HepG2 (cell line): ENCODE measurements around the gene RHOT2. TPM values are rescaled to one million over a fixed set of nuclear protein-coding genes. Genes with fewer than 3 reads are reported as not detected.

Experiments used
- BHLHE40 ChIP-seq: IDR thresholded peaks from 2 replicates; pipeline ENCODE4 v1.6.1; 2011; ENCODE audit warnings: low read length, improper control_type of control experiment
- CCAR2 ChIP-seq: fragments of 200-400 bp; formaldehyde crosslinking; optimal IDR thresholded peaks from 2 replicates; pipeline ENCODE3; 2018; ENCODE audit warnings: low read depth, mild to moderate bottlenecking, low read length, moderate library complexity
- NFAT5 ChIP-seq: sonication (generic); formaldehyde crosslinking; IDR thresholded peaks from 2 replicates; pipeline ENCODE4 v1.4.0; 2020; ENCODE audit warnings: missing genetic modification reagents
- SALL2 ChIP-seq: sonication (generic); formaldehyde crosslinking; IDR thresholded peaks from 2 replicates; pipeline ENCODE4 v1.8.1; 2023; ENCODE audit warnings: mild to moderate bottlenecking, missing genetic modification reagents, inconsistent platforms
- ZBTB1 ChIP-seq: sonication (generic); formaldehyde crosslinking; IDR thresholded peaks from 2 replicates; pipeline ENCODE4 v1.4.0; 2020; ENCODE audit warnings: missing genetic modification reagents, borderline replicate concordance
- ZBTB37 ChIP-seq: sonication (generic); formaldehyde crosslinking; IDR thresholded peaks from 2 replicates; pipeline ENCODE4 v1.4.0; 2020; ENCODE audit warnings: mild to moderate bottlenecking, missing genetic modification reagents
- ZNF160 ChIP-seq: sonication (generic); formaldehyde crosslinking; IDR thresholded peaks from 2 replicates; pipeline ENCODE4 v1.8.0; 2022; ENCODE audit warnings: mild to moderate bottlenecking, inconsistent platforms, missing genetic modification reagents
- ZNF17 ChIP-seq: sonication (generic); formaldehyde crosslinking; IDR thresholded peaks from 2 replicates; pipeline ENCODE4 v1.5.0; 2020; ENCODE audit warnings: mild to moderate bottlenecking, missing genetic modification reagents
- ZNF253 ChIP-seq: sonication (generic); formaldehyde crosslinking; IDR thresholded peaks from 2 replicates; pipeline ENCODE4 v1.8.0; 2022; ENCODE audit warnings: mild to moderate bottlenecking, missing genetic modification reagents, borderline replicate concordance
- ZNF292 ChIP-seq: sonication (generic); formaldehyde crosslinking; IDR thresholded peaks from 2 replicates; pipeline ENCODE4 v1.8.1; 2022; ENCODE audit warnings: mild to moderate bottlenecking, low read depth, missing genetic modification reagents, borderline replicate concordance
- ZNF569 ChIP-seq: sonication (generic); formaldehyde crosslinking; IDR thresholded peaks from 2 replicates; pipeline ENCODE4 v1.5.0; 2020; ENCODE audit warnings: mild to moderate bottlenecking, missing genetic modification reagents, moderate library complexity, borderline replicate concordance
- ZNF580 ChIP-seq: IDR thresholded peaks from 2 replicates; pipeline ENCODE4 v1.6.1; 2016; ENCODE audit warnings: low read depth, borderline replicate concordance
- ZNF776 ChIP-seq: sonication (generic); formaldehyde crosslinking; IDR thresholded peaks from 2 replicates; pipeline ENCODE4 v1.4.0; 2020; ENCODE audit warnings: mild to moderate bottlenecking, missing genetic modification reagents
- ZNF878 ChIP-seq: sonication (generic); formaldehyde crosslinking; IDR thresholded peaks from 2 replicates; pipeline ENCODE4 v1.8.1; 2023; ENCODE audit warnings: mild to moderate bottlenecking, missing genetic modification reagents, moderate library complexity
- polyA plus RNA-seq, 8 experiments: library from polyadenylated mRNA; depleted of rRNA in 3 of 8; stranded (reverse) in 7 of 8; unstranded in 1 of 8; fragments of >200 nt; fragmentation: Illumina TruSeq in 4 of 8; extraction: Trizol in 4 of 8; gene quantifications; 2 replicates each; pipeline versions ENCODE4 v1.2.1 to v1.2.3, GENCODE V29; 2011 to 2016; ENCODE audit warnings: low read depth in 4 of 8, missing spikeins in 1 of 8, mixed read lengths in 1 of 8; ENCODE audit not compliant: insufficient read depth in 1 of 8
- total RNA-seq, 5 experiments: library from RNA; depleted of rRNA; stranded (reverse); fragments of >200 nt; fragmentation: Illumina TruSeq; extraction: Trizol; gene quantifications; 2 replicates each; pipeline ENCODE4 v1.2.3, GENCODE V29; 2016; ENCODE audit warnings: low read depth in 1 of 5
- TF ChIP-seq, protein P1 (sequence below): sonication (generic); formaldehyde crosslinking; IDR thresholded peaks from 2 replicates; pipeline ENCODE4 v1.5.1; 2020; ENCODE audit warnings: mild to moderate bottlenecking, missing genetic modification reagents, borderline replicate concordance

The RHOT2 gene
- total and polyA plus RNA-seq, 2 of the 13 experiments (the other 11 are each of a cell fraction or from before 2014, with no cell fraction given), result 63.6 to 76.9 TPM

DNA sequence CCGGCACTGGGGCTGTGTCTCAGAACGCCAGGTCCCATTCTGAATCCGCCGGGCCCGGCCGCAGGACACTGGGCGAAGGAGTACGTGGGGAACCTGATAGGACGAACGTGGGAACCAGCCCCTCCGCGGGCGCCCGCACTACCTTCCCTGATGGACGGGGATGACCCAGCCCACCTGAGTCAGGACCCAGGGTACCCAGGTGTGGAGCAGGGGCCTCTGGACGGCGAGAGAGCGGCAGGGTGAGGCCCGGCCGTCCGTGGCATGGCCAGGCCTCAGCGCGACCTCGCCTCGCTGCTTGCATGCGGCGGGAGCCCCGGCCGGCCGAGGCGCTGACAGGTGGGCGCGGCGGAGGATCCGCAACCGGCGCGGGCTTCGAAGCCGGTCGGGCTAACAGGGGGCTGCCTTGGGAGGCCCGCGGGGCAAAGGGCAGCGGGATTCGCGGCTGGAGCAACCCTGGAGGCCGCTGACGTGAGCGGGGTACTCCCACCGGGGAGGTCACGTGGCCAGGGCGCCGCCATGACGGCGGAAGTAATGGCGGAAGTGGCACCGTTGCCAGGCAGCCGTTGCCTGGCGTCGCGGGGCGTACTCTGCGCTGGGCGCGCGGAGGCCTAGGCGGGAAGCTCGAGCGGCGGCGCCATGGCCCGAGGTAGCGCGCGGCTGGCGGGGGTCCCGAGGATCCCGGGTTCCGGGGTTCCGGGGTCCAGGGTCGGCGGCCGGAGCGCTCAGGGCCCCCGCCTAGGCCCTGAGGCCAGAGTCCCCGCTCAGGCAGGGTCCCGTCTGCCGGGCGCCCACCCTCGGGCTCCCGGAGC lies 18.9 kb upstream of the RHOT2 start, which contains the start of gene WDR90 (continued):
- TF ChIP-seq, protein P1, sequence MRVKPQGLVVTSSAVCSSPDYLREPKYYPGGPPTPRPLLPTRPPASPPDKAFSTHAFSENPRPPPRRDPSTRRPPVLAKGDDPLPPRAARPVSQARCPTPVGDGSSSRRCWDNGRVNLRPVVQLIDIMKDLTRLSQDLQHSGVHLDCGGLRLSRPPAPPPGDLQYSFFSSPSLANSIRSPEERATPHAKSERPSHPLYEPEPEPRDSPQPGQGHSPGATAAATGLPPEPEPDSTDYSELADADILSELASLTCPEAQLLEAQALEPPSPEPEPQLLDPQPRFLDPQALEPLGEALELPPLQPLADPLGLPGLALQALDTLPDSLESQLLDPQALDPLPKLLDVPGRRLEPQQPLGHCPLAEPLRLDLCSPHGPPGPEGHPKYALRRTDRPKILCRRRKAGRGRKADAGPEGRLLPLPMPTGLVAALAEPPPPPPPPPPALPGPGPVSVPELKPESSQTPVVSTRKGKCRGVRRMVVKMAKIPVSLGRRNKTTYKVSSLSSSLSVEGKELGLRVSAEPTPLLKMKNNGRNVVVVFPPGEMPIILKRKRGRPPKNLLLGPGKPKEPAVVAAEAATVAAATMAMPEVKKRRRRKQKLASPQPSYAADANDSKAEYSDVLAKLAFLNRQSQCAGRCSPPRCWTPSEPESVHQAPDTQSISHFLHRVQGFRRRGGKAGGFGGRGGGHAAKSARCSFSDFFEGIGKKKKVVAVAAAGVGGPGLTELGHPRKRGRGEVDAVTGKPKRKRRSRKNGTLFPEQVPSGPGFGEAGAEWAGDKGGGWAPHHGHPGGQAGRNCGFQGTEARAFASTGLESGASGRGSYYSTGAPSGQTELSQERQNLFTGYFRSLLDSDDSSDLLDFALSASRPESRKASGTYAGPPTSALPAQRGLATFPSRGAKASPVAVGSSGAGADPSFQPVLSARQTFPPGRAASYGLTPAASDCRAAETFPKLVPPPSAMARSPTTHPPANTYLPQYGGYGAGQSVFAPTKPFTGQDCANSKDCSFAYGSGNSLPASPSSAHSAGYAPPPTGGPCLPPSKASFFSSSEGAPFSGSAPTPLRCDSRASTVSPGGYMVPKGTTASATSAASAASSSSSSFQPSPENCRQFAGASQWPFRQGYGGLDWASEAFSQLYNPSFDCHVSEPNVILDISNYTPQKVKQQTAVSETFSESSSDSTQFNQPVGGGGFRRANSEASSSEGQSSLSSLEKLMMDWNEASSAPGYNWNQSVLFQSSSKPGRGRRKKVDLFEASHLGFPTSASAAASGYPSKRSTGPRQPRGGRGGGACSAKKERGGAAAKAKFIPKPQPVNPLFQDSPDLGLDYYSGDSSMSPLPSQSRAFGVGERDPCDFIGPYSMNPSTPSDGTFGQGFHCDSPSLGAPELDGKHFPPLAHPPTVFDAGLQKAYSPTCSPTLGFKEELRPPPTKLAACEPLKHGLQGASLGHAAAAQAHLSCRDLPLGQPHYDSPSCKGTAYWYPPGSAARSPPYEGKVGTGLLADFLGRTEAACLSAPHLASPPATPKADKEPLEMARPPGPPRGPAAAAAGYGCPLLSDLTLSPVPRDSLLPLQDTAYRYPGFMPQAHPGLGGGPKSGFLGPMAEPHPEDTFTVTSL (CRISPR knock-in tag), result no peak
- TF ChIP-seq ZBTB37 (CRISPR knock-in tag) (no peak), ZNF17 (CRISPR knock-in tag) (no peak), ZBTB1 (no peak), ZNF253 (CRISPR knock-in tag) (no peak; the same call in 1 of the 2 replicates), CCAR2 (no peak), ZNF569 (CRISPR knock-in tag) (peak; percentile 87; the same call in 1 of the 2 replicates), ZNF878 (CRISPR knock-in tag) (no peak; the same call in 1 of the 2 replicates), SALL2 (CRISPR knock-in tag) (no peak), NFAT5 (CRISPR knock-in tag) (peak; percentile 74), ZNF776 (peak; percentile 95), ZNF160 (CRISPR knock-in tag) (peak; percentile 57; the same call in 1 of the 2 replicates), ZNF580 (CRISPR knock-in tag) (peak; percentile 37; the same call in 1 of the 2 replicates), ZNF292 (CRISPR knock-in tag) (no peak), BHLHE40 (peak; percentile 65)
